Measurements from ENCODE around the gene HLA-DRA. TPM values are rescaled to one million over a fixed set of nuclear protein-coding genes. Genes with fewer than 3 reads are reported as not detected.

The HLA-DRA gene
- total and polyA plus RNA-seq, 9 of the 15 experiments (the other 6 are each of a cell fraction or from before 2014, with no cell fraction given) = 0.18 to 1.8 (median 0.41) TPM; not detected in 4

GRCh38 chr6:32427934-32428474 lies 11.7 kb upstream of the HLA-DRA start (continued):
- TF ChIP-seq ZNF561 (CRISPR knock-in tag; conservative IDR thresholded peaks at IDR 0.05) = no peak
- no peak for TF ChIP-seq MTA3 (IDR thresholded peaks at IDR 0.05; ENCODE audit: borderline replicate concordance)
- TF ChIP-seq CBX8 (IDR thresholded peaks at IDR 0.05; ENCODE audit: borderline replicate concordance, extremely low read depth, low read depth, low read length, poor library complexity, severe bottlenecking) = no peak
- TF ChIP-seq JUN (IDR thresholded peaks at IDR 0.05; ENCODE audit: borderline replicate concordance, low read depth, low read length) = no peak
- no peak for TF ChIP-seq JUN (CRISPR knock-in tag; IDR thresholded peaks at IDR 0.05; ENCODE audit: borderline replicate concordance)
- TF ChIP-seq ZNF766 (CRISPR knock-in tag; conservative IDR thresholded peaks at IDR 0.05) = no peak

- Histone ChIP-seq H3K79me2 (ENCODE audit: control insufficient read depth, insufficient read depth, low read length) (no peaks in the 10 kb centered on the region), H3K4me3 (no peak overlapping the region), H3K36me3 (ENCODE audit: control insufficient read depth, insufficient read depth, low read length) (no peaks in the 10 kb centered on the region), H3K4me1 (replicated peaks in 1 of 2; ENCODE audit: control insufficient read depth in 2 of 2, insufficient read depth in 2 of 2, low read length in 2 of 2) (no peaks in the 10 kb centered on the region), H2AFZ (ENCODE audit: low read depth, low read length) (no peak overlapping the region), H3K9ac (ENCODE audit: insufficient read depth in 1 of 2, low read depth in 2 of 2, low read length in 2 of 2) (no peak overlapping the region), H3K9me3 (replicated peaks; ENCODE audit: control insufficient read depth, insufficient read depth, low read depth, low read length) (no peaks in the 10 kb centered on the region), H4K20me1 (replicated peaks; ENCODE audit: control insufficient read depth, insufficient read depth, low read length) (no peaks in the 10 kb centered on the region), H3K4me2 (ENCODE audit: insufficient read depth, low read length) (no peak overlapping the region), H3K27me3 (ENCODE audit: control insufficient read depth in 2 of 2, insufficient read depth in 2 of 2, low read length in 2 of 2) (no peaks in the 10 kb centered on the region), H3K9me1 (ENCODE audit: control insufficient read depth, insufficient read depth, low read length) (no peaks in the 10 kb centered on the region), H3K27ac (ENCODE audit: extremely low read depth, low read depth, low read length) (no peak overlapping the region)
- ATAC-seq (no peak), FAIRE-seq (no peak), DNase-seq (ENCODE audit: extremely low read depth in 1 of 4, low spot score in 3 of 4) (no peak)
- WGBS (ENCODE audit: insufficient coverage, low coverage, missing lambda C conversion rate) = 0% methylated on average over 3 of the region's 3 CpGs
- intact Hi-C loops (cut with micrococcal nuclease) (loop anchor here (5.0 kb wide), 1 partner anchor 272 kb away; no protein-coding TSS in a partner anchor), in situ Hi-C loops (cut with MboI) (no loop called here)
- BruUV-seq (replicated peaks) = no TSS peak
- CTCF ChIA-PET (ENCODE audit: low intra/inter-chr PET ratio) = no interaction called here
- POLR2A ChIA-PET = interaction anchor here (0.6 kb wide), 1 partner anchor 23 kb away, joined by 3 read pairs; the partner anchor contains the start of gene BTNL2
- no peak for TF ChIP-seq KDM1A (IDR thresholded peaks at IDR 0.05)
- TF ChIP-seq E2F1 (CRISPR knock-in tag; IDR thresholded peaks at IDR 0.05) = no peak
- TF ChIP-seq DACH1 (IDR thresholded peaks at IDR 0.05; ENCODE audit: partially characterized antibody) = no peak
- no peak for TF ChIP-seq TEAD2 (tag; IDR thresholded peaks at IDR 0.05)
- no peak for TF ChIP-seq TCF15 (CRISPR knock-in tag; IDR thresholded peaks at IDR 0.05)
- no peak for TF ChIP-seq NR1H2 (CRISPR knock-in tag; IDR thresholded peaks at IDR 0.05)
- TF ChIP-seq ADNP (tag; IDR thresholded peaks at IDR 0.05) = no peak
- no peak for TF ChIP-seq RFX7 (CRISPR knock-in tag; IDR thresholded peaks at IDR 0.05)
- TF ChIP-seq PURB (CRISPR knock-in tag; IDR thresholded peaks at IDR 0.05; ENCODE audit: low read depth) = no peak
- no peak for TF ChIP-seq ZSCAN29 (IDR thresholded peaks at IDR 0.05)
- no peak for TF ChIP-seq NEUROD1 (IDR thresholded peaks at IDR 0.05; ENCODE audit: borderline replicate concordance, low read depth, low read length, partially characterized antibody)
- TF ChIP-seq RAD51 (IDR thresholded peaks at IDR 0.05; ENCODE audit: borderline replicate concordance, low read depth) = no peak
- TF ChIP-seq NFRKB (IDR thresholded peaks at IDR 0.05; ENCODE audit: low read depth) = no peak
- TF ChIP-seq PCBP1 (IDR thresholded peaks at IDR 0.05; ENCODE audit: low read depth, low read length, poor library complexity, severe bottlenecking) = no peak
- no peak for TF ChIP-seq NFE2L1 (tag; IDR thresholded peaks at IDR 0.05; ENCODE audit: borderline replicate concordance, low read depth)
- no peak for TF ChIP-seq HNRNPL (IDR thresholded peaks at IDR 0.05; ENCODE audit: low read depth, low read length)
- no peak for TF ChIP-seq FOXP1 (CRISPR knock-in tag; IDR thresholded peaks at IDR 0.05)
Measured at GRCh38 chr6:32430179-32430578, 9.5 kb upstream of the HLA-DRA start.
